ENCODE data around the gene TSC22D2.
A peak's percentile ranks its signal among the peaks of the same experiment; 100 is the strongest.

TSC22D2 gene

DNA sequence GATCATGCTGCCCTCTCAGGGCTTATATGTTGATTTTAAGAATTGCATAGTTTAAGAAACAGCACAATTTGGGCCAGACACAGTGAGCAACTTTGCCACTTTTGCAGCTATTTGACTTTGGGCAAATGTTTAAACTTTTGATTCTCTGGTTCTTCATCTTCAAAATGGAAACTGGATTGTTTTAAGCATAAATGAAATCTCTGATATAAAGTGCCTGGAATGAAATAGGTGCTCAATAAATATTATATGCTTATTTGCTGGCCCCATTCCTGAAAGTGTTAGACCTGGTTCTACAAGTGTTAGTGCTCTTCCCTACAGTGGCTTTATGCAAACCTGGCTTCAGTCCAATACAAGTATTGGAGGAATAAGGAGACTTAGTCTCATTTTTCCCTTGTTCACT lies 33.1 kb upstream of the TSC22D2 start:
- no peak overlapping the region for H3K4me3 ChIP-seq (ENCODE audit: low read depth, low read length)
- TF ChIP-seq, protein P1, sequence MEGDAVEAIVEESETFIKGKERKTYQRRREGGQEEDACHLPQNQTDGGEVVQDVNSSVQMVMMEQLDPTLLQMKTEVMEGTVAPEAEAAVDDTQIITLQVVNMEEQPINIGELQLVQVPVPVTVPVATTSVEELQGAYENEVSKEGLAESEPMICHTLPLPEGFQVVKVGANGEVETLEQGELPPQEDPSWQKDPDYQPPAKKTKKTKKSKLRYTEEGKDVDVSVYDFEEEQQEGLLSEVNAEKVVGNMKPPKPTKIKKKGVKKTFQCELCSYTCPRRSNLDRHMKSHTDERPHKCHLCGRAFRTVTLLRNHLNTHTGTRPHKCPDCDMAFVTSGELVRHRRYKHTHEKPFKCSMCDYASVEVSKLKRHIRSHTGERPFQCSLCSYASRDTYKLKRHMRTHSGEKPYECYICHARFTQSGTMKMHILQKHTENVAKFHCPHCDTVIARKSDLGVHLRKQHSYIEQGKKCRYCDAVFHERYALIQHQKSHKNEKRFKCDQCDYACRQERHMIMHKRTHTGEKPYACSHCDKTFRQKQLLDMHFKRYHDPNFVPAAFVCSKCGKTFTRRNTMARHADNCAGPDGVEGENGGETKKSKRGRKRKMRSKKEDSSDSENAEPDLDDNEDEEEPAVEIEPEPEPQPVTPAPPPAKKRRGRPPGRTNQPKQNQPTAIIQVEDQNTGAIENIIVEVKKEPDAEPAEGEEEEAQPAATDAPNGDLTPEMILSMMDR (IDR thresholded peaks at IDR 0.05; ENCODE audit: low read depth, low read length, missing control alignments), result no peak
- DNase-seq (ENCODE audit: low read depth), result no peak

DNA sequence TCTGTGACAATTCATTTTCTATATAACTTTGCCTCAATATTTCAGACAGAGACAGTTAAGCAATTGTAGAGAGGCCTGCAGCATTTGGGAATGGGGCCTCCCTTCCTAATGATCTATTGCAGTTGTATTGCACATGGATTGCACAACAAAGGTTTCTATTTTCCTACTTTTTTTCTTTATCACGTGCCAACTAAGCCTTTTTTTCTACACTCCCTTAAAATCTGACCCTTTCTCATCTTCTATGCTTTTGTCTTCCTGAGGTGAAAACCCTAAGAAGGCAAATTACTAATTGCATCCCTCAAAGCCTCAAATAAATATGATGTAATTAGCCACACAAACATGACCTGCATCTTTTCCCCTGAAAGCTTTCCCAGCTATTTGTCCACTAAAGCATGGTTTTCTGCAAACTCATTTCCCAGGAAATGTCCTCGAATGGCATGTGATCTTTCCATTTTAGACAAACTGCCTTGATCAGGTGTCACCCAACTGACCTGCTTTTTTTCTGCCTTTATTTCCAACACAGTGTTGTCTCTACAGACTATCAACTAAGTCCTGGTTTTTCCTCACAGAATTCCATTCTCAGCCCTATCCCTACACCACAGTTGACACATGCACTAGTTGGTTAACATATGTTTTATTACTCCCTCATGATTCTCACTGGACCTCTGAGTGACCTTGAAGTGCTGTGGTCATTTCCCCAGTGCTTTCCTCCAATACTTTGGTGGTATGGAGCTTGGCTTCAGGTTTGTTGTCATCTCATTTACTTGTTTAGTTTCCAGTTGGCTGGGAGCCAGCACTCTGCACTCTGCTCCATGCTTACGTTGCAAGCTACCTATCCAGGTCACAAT lies 31.9 kb upstream of the TSC22D2 start:
- H3K4me3 ChIP-seq (ENCODE audit: low read depth, low read length), result no peak overlapping the region
- TF ChIP-seq, protein P1 (IDR thresholded peaks at IDR 0.05; ENCODE audit: low read depth, low read length, missing control alignments), result no peak
- no peak for DNase-seq (ENCODE audit: low read depth)

DNA sequence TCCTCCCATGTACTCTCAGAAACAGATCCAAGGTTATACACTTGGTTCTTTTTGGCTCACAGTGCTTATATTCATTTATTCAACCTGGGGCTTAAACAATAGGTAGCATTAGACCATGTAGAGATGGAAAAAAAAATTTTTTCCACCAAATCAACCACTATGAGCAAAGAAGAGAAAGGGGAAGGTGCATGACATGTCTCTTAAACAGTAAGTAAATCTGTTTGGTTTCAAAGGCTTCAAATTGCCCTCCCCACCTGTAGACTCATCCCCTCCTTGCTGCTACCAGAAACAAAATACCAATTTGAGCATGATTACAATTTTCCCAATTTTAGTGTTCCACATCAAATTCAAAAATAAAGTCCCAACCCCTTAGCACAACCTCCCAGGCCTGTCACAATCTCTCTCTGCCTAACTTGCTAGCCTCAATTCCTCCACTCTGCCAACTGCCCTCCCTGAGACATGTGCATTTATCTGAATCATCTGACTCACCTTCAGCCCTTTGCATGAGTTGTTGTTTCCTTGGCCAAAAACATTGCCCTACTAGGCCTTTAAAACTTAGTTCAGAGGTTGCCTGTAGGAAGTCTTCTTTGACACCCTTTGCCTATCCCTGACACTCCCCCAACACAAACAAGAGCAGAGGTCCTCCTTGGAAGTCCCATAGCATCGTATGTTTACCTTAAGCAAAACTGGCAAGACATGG lies 30.3 kb upstream of the TSC22D2 start:
- TF ChIP-seq, protein P1 (IDR thresholded peaks at IDR 0.05; ENCODE audit: low read depth, low read length, missing control alignments), result no peak
- no peak overlapping the region for H3K4me3 ChIP-seq (ENCODE audit: low read depth, low read length)
- no peak for DNase-seq (ENCODE audit: low read depth)

DNA sequence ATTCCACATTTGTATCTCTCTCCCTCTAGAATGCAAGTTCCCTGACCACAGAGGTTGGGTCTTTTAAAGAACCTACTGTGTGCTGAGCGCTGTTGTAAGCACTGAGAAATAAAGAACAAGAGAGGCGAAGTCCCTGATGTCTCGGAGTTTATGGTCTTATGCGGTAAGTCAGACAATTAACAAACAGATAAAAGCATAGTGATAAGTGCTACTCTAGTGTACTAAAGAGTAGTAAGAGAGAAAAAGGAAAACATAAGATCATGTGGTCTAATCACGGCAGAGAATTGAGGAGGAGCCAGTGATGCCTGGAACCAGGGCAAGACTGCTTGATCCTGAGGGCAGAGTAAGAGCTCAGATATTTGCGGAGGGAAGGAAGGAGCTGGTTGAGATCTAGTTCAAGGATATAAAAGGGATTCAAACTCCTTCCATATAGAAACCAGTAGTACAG lies 29.8 kb upstream of the TSC22D2 start:
- H3K4me3 ChIP-seq (ENCODE audit: low read depth, low read length), result no peak overlapping the region
- DNase-seq (ENCODE audit: low read depth), result no peak
- TF ChIP-seq, protein P1 (IDR thresholded peaks at IDR 0.05; ENCODE audit: low read depth, low read length, missing control alignments), result no peak

DNA sequence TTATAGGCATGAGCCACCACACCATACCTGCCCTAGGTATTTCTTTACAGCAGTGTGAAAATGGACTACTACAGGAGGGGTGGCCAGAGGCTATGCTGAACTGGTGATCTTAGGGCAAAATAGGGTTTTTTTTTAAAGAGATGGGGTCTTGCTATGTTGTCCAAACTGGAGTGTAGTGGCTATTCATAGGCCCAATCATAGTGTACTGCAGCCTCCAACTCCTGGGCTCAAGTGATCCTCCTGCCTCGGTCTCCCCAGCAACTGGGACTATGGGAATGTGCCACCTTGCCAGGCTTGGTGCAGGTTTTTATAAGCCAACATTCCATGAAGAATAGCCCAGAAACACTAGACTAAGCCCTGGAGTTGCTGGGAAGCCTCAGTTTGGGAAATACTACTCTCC lies 28.6 kb upstream of the TSC22D2 start:
- TF ChIP-seq, protein P1 (IDR thresholded peaks at IDR 0.05; ENCODE audit: low read depth, low read length, missing control alignments), result no peak

DNA sequence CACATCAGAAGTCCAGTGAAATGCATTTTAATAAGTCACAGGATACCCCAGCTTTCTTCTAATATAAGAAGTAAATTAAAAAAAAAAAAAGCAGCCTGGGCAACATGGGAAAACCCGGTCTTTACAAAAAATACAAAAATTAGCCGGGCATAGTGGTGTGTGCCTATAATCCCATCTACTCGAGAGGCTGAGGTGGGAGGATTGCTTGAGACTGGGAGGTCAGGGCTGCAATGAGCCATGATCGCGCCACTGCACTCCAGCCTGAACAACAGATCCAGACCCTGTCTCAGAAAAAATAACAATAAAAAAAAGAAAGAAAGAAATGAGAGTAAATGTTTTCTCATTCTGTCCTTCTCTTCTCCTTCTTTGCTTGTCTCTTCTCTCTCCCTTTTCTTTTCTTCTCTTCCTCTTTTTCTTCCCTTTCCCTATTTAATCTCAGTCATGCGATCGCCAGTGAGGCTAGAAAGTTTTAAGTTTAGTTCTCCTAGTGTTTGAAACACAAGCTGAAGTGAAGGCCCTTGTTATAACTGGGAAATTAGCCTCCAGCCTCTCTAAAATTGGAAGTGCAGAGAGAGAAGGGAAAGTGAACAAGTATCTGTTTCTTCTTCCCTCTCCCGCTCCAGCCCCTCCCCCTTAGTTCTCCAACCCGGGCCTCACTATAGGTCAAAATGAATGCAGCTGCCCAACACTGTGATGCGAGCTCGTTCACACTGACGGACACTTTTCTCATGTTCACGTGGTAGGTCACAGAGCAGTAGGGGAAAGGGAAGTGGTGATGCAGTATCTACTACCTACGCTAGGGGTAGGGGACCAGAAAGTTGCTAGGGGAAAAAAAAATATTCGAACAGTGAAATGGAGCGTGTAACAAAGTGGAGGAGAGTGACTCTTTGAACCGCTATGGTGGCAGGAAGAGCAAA lies 23.5 kb upstream of the TSC22D2 start:
- peak; percentile 94 for DNase-seq (ENCODE audit: low read depth)
- H3K4me3 ChIP-seq (ENCODE audit: low read depth, low read length), result peak overlapping the region; percentile 53
- TF ChIP-seq, protein P1 (IDR thresholded peaks at IDR 0.05; ENCODE audit: low read depth, low read length, missing control alignments), result peak; percentile 67

More for the DNA sequence above, 28.6 kb upstream of the TSC22D2 start:
- DNase-seq (ENCODE audit: low read depth), result no peak
- no peak overlapping the region for H3K4me3 ChIP-seq (ENCODE audit: low read depth, low read length)

Data from GM12864 (cell line).